ENCODE results near the gene CHN1. TPM values are rescaled to one million over a fixed set of nuclear protein-coding genes. Genes with fewer than 3 reads are reported as not detected.

CHN1 gene
- total RNA-seq, 1 donor from 2014 or later, result 26.3 TPM

- H3K27ac Mint-ChIP-seq (ENCODE audit: unreplicated experiment), result peak overlapping the region; percentile 94
- H3K9me3 Mint-ChIP-seq (ENCODE audit: unreplicated experiment), result no peaks in the 10 kb centered on the region
- H3K36me3 Mint-ChIP-seq (ENCODE audit: low read depth, unreplicated experiment), result peaks cover 3% of the 10 kb centered on the region
- peaks cover 7% of the 10 kb centered on the region for H3K27me3 Mint-ChIP-seq (ENCODE audit: unreplicated experiment)
- peak; percentile 47 for DNase-seq (ENCODE audit: low spot score)
- no peak for TF ChIP-seq CTCF (IDR thresholded peaks at IDR 0.05; ENCODE audit: unreplicated experiment)
- peak overlapping the region; percentile 99 for H3K4me3 Mint-ChIP-seq (ENCODE audit: unreplicated experiment)
- peaks cover 16% of the 10 kb centered on the region for H3K4me1 Mint-ChIP-seq (ENCODE audit: unreplicated experiment)
Observed at GRCh38 chr2:175003875-175004729, 1.1 kb downstream of the CHN1 start.

- Mint-ChIP-seq H3K4me1 (ENCODE audit: unreplicated experiment) (peaks cover 16% of the 10 kb centered on the region), H3K36me3 (ENCODE audit: low read depth, unreplicated experiment) (peaks cover 3% of the 10 kb centered on the region), H3K27ac (ENCODE audit: unreplicated experiment) (no peak overlapping the region), H3K4me3 (ENCODE audit: unreplicated experiment) (no peak overlapping the region), H3K9me3 (ENCODE audit: unreplicated experiment) (no peaks in the 10 kb centered on the region), H3K27me3 (ENCODE audit: unreplicated experiment) (peaks cover 7% of the 10 kb centered on the region)
- DNase-seq (ENCODE audit: low spot score), result no peak
- no peak for TF ChIP-seq CTCF (IDR thresholded peaks at IDR 0.05; ENCODE audit: unreplicated experiment)
Observed at GRCh38 chr2:175002547-175003274, 2.5 kb downstream of the CHN1 start.

- DNase-seq (ENCODE audit: low spot score), result no peak
- TF ChIP-seq CTCF (IDR thresholded peaks at IDR 0.05; ENCODE audit: unreplicated experiment), result no peak
- Mint-ChIP-seq H3K4me1 (ENCODE audit: unreplicated experiment) (peaks cover 10% of the 10 kb centered on the region), H3K9me3 (ENCODE audit: unreplicated experiment) (no peaks in the 10 kb centered on the region), H3K4me3 (ENCODE audit: unreplicated experiment) (no peak overlapping the region), H3K27me3 (ENCODE audit: unreplicated experiment) (peaks cover 8% of the 10 kb centered on the region), H3K36me3 (ENCODE audit: low read depth, unreplicated experiment) (peaks cover 3% of the 10 kb centered on the region), H3K27ac (ENCODE audit: unreplicated experiment) (no peak overlapping the region)
Observed at GRCh38 chr2:175001566-175001965, 3.6 kb downstream of the CHN1 start.

- Mint-ChIP-seq H3K4me3 (ENCODE audit: unreplicated experiment) (no peak overlapping the region), H3K27ac (ENCODE audit: unreplicated experiment) (no peak overlapping the region), H3K4me1 (ENCODE audit: unreplicated experiment) (peaks cover 5% of the 10 kb centered on the region), H3K36me3 (ENCODE audit: low read depth, unreplicated experiment) (no peaks in the 10 kb centered on the region), H3K9me3 (ENCODE audit: unreplicated experiment) (no peaks in the 10 kb centered on the region), H3K27me3 (ENCODE audit: unreplicated experiment) (peaks cover 3% of the 10 kb centered on the region)
- DNase-seq (ENCODE audit: low spot score), result no peak
- TF ChIP-seq CTCF (IDR thresholded peaks at IDR 0.05; ENCODE audit: unreplicated experiment), result no peak
Observed at GRCh38 chr2:174997110-174997509, 8.1 kb downstream of the CHN1 start.

GRCh38 chr2:174996622-174997021 lies 8.6 kb downstream of the CHN1 start:
- TF ChIP-seq CTCF (IDR thresholded peaks at IDR 0.05; ENCODE audit: unreplicated experiment), result no peak
- Mint-ChIP-seq H3K36me3 (ENCODE audit: low read depth, unreplicated experiment) (no peaks in the 10 kb centered on the region), H3K9me3 (ENCODE audit: unreplicated experiment) (no peaks in the 10 kb centered on the region), H3K27me3 (ENCODE audit: unreplicated experiment) (peaks cover 3% of the 10 kb centered on the region), H3K4me3 (ENCODE audit: unreplicated experiment) (no peak overlapping the region), H3K4me1 (ENCODE audit: unreplicated experiment) (peaks cover 8% of the 10 kb centered on the region), H3K27ac (ENCODE audit: unreplicated experiment) (no peak overlapping the region)
- no peak for DNase-seq (ENCODE audit: low spot score)
